HS-5 (cell line): ENCODE results near the gene INO80C.

Source experiments
- DNase-seq: peaks from one replicate; pipeline ENCODE4 v3.0.0-alpha.2; 2012; ENCODE audit warnings: low read depth

The INO80C gene

DNA sequence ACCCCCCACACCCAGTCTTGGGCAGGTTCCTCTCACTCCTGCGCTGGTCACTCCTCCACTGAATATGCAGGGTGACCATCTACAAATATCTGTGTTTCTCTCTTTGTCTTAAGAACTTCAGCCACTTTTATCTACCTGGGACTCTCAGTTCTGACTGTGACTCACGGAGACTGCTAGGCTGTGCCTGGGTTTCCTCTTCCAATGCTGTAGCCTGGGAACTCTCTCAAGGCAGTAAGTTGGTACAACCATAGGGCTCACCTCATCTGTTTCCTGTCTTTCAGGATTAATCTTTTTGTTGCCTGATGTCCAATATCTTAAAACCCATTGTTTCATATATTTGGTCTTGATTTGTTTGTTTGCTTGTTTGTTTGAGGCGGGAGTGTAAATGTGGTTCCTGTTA, 73.4 kb downstream of the INO80C start:
- DNase-seq: no peak

DNA sequence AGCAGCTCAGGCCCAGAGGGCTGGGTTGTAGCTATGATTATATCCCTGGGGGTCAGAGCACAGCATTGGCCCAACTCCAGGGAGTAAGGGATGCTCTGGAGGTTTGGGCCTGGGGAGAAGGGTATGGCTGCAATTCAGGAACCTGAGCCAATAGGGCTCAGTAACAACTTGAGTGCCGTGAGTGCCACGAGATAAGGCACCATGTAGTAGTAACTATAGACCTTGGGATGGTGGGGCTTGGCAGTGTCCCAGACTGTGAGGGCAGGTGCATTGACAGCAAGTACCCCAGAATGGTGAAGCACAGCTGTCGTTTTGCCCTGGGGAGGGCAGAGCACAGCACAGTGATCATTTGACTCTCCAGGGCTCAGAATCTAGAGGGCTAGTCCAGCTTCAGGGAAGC, 75.5 kb downstream of the INO80C start:
- DNase-seq: no peak

DNA sequence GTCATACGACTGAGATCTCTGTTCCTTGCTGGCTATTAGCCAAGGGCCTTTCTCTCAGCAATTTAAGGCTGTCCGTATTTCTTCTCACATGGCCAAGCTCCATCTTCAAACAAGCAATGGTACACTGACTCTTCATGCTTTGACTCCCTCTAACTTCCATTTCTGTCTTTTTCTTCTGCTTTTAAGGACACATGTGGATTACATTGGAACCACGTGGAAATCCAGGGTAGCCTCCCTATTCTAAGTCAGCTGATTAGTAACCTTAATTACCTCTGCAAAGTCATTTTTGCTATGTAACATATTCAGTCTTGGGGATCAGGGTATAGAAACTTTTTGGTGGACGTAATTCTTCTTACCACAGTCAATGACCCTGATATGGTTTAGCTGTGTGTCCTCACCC, 79.2 kb downstream of the INO80C start:
- no peak for DNase-seq
